ENCODE measurements around the gene ID2.
A peak's percentile ranks its signal among the peaks of the same experiment; 100 is the strongest.

Gene ID2

GRCh38 chr2:8681786-8682692 lies at the start of gene ID2:
TSS of gene ID2 (plus strand) at chr2:8682056. CDS start at chr2:8682166, 110 bp downstream.
- DNase-seq, result peak; percentile 99 to 100

- no peak for DNase-seq
These were observed 49.1 kb upstream of the ID2 start for GRCh38 chr2:8632755-8633154.

DNA sequence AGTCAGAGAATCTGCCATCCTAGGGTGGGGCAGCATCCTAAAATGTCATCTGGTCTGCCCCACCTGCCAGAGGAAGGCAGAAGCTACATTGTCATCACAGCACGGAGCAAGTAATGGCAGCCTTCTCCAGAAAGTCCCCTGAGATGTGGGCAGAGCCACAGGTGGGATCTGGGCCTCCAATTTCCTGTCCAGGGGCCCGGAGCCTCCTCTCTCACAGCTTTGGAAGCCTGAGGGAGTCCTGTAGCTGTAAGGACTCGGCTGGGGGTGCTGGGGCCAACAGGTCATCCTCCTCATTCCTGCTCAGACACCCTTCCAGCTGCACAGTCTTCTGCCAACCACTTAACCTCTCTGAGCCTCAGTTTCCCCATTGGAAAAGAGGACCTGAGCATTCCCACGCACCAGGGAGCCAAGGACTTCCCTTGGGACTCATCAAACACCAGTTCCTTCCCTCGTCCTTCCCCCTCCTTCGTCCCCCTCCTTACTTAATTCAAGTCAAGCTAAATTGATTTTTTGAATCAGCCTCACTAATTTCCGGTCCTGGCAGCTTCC lies 48.6 kb upstream of the ID2 start:
- DNase-seq, result no peak

DNA sequence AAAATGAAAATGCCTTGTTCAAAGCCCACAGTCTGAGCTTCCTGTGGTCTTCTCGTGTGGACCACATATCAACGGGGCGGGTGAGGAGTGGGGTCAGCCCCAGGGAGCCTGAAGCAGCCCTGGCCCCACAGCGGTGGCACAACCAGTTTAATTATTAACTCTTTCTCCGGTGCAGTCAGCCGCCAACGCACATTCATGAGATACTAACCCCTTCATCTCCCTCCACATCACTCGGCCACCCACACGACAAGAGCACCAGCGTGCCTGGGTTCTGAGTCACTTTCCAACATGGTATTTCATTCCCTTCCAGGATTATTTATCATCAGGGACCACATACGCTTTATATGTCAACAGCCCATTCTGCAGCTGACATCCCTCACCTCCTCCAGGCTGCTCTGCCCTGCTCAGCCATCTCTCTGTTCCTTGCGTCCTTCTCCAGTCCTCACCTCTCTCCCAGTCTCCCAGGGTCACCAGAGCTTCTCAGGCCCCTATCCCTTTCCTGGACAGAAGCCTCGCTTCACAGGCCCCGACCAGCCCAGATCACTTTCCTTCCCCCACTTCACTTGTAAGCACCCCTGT lies 48.0 kb upstream of the ID2 start:
- no peak for DNase-seq

DNA sequence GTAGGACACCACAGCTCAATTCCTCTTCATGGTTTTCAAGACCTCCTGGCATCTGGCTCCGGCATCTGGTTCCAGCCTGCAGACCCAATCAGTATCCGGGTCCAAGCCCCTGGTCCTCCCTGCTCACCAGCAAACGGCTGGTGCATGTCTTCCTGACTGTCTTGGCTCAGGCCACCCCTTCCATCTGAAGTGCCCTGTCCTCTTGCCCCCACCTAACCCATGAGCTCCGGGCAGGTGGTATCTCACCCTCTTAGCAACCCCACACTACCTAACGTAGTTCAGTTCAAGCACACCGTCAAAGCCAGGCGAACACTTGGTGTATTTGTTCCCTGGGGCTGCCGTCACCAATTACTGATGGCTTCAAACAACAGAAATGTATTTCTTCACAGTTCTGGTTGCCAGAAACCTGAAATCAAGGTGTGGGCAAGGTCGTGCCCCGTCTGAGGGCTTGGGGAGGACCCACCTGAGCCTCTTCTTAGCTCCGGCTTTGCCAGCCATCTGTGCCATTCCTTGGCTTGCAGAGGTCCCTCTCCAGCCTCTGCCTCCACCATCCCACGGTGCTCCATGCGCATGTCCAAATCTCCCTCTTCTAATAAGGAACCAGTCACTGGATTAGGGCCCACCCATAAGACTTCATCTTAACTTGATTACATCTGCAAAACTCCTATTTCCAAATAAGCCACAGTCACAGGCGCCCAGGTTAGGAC lies 47.2 kb upstream of the ID2 start:
- no peak for DNase-seq

DNA sequence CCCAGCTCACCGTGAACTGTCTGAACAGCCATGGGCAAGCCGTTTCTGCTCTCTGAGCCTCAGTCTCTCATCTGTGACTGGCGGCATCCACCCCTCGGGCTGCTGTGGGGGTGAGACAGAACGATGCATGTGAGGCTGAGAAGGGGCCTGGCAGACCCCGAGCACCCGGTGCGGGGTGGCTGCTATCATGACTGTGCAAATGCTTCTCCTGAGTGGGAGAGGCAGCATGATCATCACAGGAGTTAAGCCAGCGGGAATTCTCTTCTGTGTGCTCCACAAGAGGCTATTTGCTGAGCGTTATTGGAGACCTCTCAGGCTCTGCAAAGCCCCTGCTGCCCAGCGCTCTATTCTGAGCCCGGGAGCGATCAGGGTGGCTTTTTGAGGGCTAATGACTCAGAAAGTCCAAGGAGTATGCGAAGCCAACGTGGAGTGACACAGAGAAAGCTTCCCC lies 45.8 kb upstream of the ID2 start:
- DNase-seq, result no peak

GRCh38 chr2:8636721-8637636 lies 44.9 kb upstream of the ID2 start:
- no peak for DNase-seq

GRCh38 chr2:8638327-8638726 lies 43.5 kb upstream of the ID2 start:
- no peak for DNase-seq

- DNase-seq, result no peak
These were observed 42.7 kb upstream of the ID2 start for GRCh38 chr2:8639122-8639635.

DNA sequence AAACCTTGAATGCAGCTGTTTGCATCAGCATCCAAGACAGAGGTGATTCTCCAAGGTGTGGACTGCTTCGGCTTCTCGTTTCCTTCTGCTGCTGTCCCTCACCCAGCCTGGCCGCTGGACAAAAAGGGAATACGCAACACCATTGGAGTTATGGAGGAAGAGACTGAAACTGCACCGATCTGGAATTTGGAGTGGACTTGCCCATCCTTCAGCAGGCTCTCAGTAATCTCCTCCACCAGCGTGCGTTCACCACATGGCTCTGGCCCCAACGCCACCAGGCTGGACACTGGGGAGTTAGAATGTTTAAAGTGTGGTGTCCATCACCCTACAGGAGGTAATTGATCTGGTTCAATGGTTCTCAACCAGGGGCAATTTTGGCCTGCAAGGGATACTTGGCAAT lies 41.4 kb upstream of the ID2 start:
- no peak for DNase-seq

- no peak for DNase-seq
These were observed 40.4 kb upstream of the ID2 start for GRCh38 chr2:8641301-8641965.

DNA sequence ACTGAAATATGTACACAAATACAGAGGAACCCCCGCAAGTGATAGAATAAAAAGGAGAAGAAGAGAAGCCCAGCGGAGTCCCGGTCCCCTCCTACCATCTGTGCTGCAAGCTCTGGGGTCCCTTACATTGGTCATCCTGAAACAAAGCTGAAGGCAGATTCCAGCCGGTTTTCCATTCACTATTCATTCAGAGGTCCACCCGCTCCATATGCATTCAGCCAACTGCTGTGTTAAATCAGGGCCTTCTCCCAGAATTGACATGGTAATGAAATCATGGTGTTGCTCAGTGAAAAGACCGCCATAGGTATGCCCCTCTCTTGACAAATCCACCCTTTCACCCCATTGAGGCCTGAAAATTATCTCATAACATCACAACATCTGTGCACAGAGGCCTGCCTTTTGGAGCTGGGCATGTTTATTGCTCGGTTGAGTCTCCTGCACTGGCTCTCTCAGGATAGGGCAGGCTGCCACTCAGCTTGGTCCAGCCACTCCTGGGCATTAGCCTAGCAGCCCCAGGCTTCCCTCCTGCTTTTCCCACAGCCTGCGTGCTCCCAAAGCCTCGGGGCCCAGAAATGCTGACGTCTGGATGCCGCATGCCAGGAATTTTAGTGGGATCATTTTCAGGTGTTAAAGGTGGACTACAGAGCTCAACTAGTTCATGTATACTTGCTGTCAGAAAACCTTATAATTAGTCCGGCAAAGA lies 39.3 kb upstream of the ID2 start:
- DNase-seq, result no peak

- DNase-seq, result peak in 1 of 2 donors; percentile 25
These were observed 38.4 kb upstream of the ID2 start for GRCh38 chr2:8643250-8643995.

- DNase-seq, result no peak
These were observed 37.9 kb upstream of the ID2 start for GRCh38 chr2:8643996-8644356.

DNA sequence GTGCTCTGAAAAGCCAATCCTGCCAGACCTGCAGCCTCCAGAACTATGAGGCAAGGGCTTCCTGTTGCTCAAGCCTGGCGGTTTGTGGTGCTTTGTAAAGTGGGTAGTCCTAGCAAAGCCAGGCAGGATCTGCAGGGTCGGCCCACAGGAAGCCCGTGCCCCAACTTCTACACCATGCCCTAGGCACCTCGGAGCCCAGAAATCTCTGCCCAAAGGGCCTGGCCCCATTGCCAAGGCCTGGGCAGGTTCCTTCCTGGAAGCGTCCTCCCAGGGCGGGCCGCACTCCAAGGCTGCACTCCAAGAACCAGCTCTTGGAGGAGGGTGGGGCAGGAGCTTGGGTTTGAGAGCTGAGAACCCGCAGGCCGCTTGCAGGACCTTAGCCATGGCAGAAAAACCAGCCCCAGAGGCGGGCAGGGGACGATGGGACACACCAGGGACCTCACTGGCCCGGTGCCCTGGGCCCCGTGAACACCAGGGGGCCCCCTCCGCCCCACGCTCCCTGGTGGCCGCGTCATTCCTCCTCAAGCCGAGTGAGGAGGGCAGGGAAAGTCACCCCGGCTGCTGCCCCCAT lies 37.2 kb upstream of the ID2 start:
- DNase-seq, result peak; percentile 53 to 54

- no peak for DNase-seq
These were observed 36.6 kb upstream of the ID2 start for GRCh38 chr2:8645176-8645831.

DNA sequence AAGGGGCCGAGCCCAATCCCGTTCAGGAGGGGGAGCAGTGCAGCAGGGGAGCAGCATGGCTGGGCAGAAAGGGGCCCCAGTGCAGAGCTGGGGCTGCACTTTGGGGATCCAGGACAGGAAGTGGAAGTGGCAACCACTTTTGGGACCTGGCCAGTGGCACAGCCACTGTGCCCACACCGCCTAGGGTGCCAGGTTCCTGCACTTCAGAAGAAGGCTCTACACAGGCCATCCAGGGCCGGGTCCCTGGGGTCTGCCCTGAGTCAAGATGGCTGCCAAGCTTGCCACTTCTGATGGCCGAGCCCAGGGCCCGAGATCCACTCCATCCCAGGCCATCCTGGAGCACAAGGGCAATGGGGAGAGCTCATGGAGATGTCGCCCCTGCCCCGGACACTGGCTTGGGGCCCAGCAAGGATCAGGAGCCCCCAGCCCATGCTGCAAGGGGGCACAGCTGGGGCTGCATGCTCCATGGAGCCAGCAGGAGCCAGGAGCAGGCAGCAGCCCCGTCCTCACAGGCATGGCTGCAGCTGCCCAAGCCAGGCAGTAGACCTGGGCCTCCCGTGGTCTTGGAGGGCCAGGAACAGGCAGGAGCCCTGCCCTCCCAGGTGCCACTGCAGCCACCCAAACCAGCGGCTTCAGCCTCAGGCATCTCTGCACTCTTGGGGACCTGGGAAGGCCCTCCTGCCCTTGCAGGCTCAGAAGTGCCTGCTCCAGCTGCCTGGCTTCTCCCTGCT lies 35.0 kb upstream of the ID2 start:
- no peak for DNase-seq

DNA sequence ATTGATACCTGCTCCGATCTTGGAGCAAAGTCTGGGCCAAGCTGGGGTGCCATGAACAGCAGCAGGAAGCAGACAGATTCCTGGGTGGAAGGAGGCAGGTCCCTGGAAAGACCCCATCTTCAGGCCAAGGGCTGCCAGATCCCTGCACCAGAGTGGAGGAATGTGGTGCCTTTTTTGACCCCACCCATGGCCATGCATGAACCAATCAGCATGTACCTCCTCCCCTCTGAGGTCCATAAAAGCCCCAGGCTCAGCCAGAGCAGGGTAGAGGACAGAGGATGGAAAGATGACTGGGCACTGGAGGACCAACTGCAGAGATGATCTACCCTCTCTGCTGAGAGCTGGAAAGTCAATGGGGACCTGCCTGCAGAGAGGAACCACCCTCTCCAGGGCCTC lies 34.4 kb upstream of the ID2 start:
- DNase-seq, result no peak

All from inflammatory macrophage treated with lipopolysaccharide for 1 hour (primary cell).